ENCODE results near the gene TLR7. TPM values are rescaled to one million over a fixed set of nuclear protein-coding genes. Genes with fewer than 3 reads are reported as not detected.

The TLR7 gene
- total and polyA plus RNA-seq, 2 of the 13 experiments (the other 11 are each of a cell fraction or from before 2014, with no cell fraction given) = not detected

- Histone ChIP-seq H3K9me3 (ENCODE audit: low read length) (no peaks in the 10 kb centered on the region), H3K4me3 (replicated peaks in 1 of 3; ENCODE audit: insufficient read depth in 1 of 3, low read depth in 2 of 3, low read length in 3 of 3) (no peak overlapping the region), H4K20me1 (ENCODE audit: insufficient read depth, low read length) (no peaks in the 10 kb centered on the region), H3K27me3 (ENCODE audit: control insufficient read depth in 1 of 2, insufficient read depth in 2 of 2, low read length in 2 of 2) (no peaks in the 10 kb centered on the region), H3K4me1 (ENCODE audit: insufficient read depth, low read length) (no peaks in the 10 kb centered on the region), H3K4me2 (ENCODE audit: low read depth, low read length) (no peak overlapping the region), H3K27ac (ENCODE audit: extremely low read length, insufficient read depth, low read length) (no peak overlapping the region), H2AFZ (ENCODE audit: low read length) (no peak overlapping the region), H3K9ac (ENCODE audit: insufficient read depth, low read depth, low read length) (no peak overlapping the region), H3K79me2 (ENCODE audit: insufficient read depth, low read length) (no peaks in the 10 kb centered on the region), H3K36me3 (replicated peaks in 1 of 2; ENCODE audit: control insufficient read depth in 1 of 2, insufficient read depth in 2 of 2, low read length in 2 of 2) (no peaks in the 10 kb centered on the region)
- ATAC-seq (no peak), FAIRE-seq (no peak), DNase-seq (ENCODE audit: low spot score) (no peak)
- ChIA-PET POLR2A (no interaction called here), CTCF (ENCODE audit: low intra/inter-chr PET ratio, low total read pairs) (no interaction called here)
- BruUV-seq (replicated peaks) = no TSS peak
- intact Hi-C loops (cut with micrococcal nuclease; ENCODE audit: unreplicated experiment) = no loop called here
- in situ Hi-C loops (cut with HindIII; ENCODE audit: extremely low pct_ligation_motif_present, low pct_unique_long_range_greater_than_20kb) = no loop called here
- 42% methylated on average over 2 of the region's 2 CpGs for WGBS (ENCODE audit: low lambda C conversion rate)
- TF ChIP-seq ARID3A (IDR thresholded peaks at IDR 0.05; ENCODE audit: low read depth, low read length) (no peak), ATF7-NPFF (CRISPR knock-in tag; IDR thresholded peaks at IDR 0.05; ENCODE audit: low read depth) (no peak), PCBP2 (optimal IDR thresholded peaks at IDR 0.05; ENCODE audit: low read depth, low read length, poor library complexity, severe bottlenecking) (no peak), TBL1XR1 (IDR thresholded peaks at IDR 0.05; ENCODE audit: borderline replicate concordance, low read length, partially characterized antibody) (no peak), RARG (CRISPR knock-in tag; IDR thresholded peaks at IDR 0.05; ENCODE audit: low read depth) (no peak), FOXM1 (CRISPR knock-in tag; IDR thresholded peaks at IDR 0.05) (no peak), EED (CRISPR knock-in tag; IDR thresholded peaks at IDR 0.05) (no peak), PRPF4 (IDR thresholded peaks at IDR 0.05; ENCODE audit: low read depth, low read length, poor library complexity, severe bottlenecking) (no peak), ZNF17 (CRISPR knock-in tag; IDR thresholded peaks at IDR 0.05) (no peak), KLF13 (CRISPR knock-in tag; IDR thresholded peaks at IDR 0.05) (no peak), BORCS8-MEF2B (CRISPR knock-in tag; IDR thresholded peaks at IDR 0.05) (no peak), CEBPB (IDR thresholded peaks at IDR 0.05; ENCODE audit: borderline replicate concordance, low read depth, low read length) (no peak), ZNF850 (CRISPR knock-in tag; conservative IDR thresholded peaks at IDR 0.05) (no peak), ZNF513 (CRISPR knock-in tag; conservative IDR thresholded peaks at IDR 0.05) (no peak), ZMAT3 (CRISPR knock-in tag; conservative IDR thresholded peaks at IDR 0.05) (no peak), ZFYVE20 (CRISPR knock-in tag; IDR thresholded peaks at IDR 0.05; ENCODE audit: borderline replicate concordance, low read depth) (no peak), ZMYM2 (CRISPR knock-in tag; IDR thresholded peaks at IDR 0.05) (no peak)
Observed at GRCh38 chrX:12917753-12918152, 50.9 kb downstream of the TLR7 start.

All from HepG2 (cell line).